Stimulated activated CD4-positive, alpha-beta T cell treated with anti-CD3 and anti-CD28 coated beads, Interleukin-2, amount 100 ng/mL, for 48 hours (primary cell): Measurements from ENCODE around the gene ADARB2.
"Not testable (repeated sequence)": the region's sequence is repeated elsewhere in the genome, so short reads cannot be mapped to it uniquely, and the experiment has no call there.

ENCODE experiments used
- DNase-seq, 2 donors: peaks; one replicate each; pipeline ENCODE4 v3.0.0-alpha.2; 2020

Gene ADARB2

DNA sequence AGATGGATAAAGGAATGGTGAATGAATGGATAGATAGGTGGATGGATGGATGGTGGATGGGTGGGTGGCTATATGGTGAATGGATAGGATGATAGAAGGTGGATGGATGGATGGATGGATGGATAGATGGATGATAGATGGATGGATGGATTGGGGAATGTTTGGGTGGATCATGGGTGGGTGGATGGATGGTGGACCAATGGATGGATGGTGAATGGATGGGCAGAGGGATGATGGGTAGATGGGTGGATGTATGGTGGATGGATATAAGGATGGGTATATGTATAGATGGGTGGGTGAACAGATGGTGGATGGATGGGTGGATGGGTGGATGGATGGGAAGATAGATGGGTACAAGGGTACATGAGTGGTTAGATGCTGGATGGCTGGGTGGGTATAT is 322.4 kb downstream of the ADARB2 start:
- no peak for DNase-seq

DNA sequence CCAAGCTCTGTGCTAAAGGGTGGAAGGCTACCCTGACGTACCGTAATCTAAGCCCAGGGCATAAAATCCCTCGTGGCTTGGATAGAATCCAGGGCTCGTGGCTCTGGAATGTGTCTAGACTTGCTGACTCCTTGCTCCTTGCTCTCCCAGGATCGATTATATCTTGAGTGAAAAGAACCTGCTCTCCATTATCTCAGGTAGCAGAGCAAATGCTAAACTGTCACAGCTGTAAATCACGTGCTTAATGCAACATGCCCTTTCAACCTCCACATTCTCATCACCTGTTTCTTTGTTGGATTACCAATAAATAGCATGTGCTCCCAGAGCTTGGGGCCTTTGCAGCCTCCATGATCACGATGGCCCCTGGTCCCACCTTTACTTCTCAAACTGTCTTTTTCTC is 323.0 kb downstream of the ADARB2 start:
- not testable (repeated sequence) for DNase-seq

DNA sequence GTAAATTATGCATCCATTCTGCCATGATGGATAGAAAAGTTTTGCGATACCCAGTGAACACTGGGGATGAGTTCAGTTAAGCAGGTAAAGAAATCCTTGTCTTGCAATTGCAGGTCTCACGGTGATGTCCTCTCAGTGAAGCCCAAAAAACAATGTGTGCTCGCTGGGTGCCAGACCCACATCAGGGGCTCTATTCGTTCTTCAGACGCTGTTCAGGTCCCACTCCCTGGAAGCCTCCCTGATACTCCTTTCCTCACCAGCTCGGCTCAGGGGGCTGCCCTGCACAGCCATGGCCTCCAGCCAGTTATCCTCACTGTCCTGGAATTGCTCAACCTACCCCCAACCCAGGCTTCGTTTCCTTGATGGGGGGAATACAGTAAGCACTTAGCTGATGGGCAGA is 323.5 kb downstream of the ADARB2 start:
- no peak for DNase-seq

DNA sequence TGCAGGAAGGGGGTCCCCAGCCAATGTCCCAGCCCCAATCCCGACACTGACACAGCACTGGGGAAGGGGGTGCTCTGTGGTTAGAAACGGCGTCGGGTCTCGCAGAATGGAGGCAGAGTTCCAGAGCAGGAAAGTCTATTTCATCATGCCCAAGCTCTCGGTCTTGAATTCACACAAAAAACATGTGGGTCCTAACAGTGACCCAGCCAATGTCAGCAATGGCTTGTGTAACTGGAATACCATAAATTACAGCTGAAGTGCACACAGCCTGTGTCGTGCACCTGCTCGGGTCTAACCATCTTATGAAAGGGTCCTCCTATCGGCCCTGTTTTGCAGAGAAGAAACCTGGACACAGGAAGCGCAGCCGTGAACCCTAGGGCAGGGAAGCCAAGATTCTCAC is 324.1 kb downstream of the ADARB2 start:
- DNase-seq, result no peak

DNA sequence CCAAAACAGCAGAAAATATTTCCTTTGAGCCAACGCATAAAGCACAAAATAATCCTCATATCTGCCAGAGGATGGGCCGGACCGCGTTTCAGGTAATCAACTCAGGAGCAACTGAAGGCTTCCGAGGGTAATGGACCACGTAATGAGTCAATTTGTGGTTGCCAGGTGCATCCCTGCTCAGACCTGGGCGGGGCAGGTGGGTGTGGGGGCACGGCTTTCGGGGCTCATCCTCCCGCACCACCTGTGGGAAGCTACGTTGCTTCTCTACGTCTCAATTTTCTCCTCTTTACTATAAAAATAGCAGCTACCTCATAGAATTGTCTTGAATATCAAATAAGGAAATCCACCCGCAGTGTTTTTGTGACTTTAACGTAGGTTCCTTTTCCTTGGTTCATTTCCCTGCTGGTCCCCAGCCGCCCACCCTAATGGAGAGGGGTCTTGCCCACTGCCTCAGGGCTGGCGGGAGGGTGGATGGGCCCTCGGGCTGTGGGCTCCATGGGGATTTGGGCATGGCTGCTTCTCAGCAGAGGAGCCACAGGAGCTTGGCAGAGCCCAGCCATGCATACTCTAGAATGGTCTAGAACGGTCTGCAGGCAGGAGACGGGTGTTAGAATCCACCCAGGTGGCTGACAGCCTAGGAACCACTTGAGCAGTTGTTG is 324.7 kb downstream of the ADARB2 start:
- no peak for DNase-seq

DNA sequence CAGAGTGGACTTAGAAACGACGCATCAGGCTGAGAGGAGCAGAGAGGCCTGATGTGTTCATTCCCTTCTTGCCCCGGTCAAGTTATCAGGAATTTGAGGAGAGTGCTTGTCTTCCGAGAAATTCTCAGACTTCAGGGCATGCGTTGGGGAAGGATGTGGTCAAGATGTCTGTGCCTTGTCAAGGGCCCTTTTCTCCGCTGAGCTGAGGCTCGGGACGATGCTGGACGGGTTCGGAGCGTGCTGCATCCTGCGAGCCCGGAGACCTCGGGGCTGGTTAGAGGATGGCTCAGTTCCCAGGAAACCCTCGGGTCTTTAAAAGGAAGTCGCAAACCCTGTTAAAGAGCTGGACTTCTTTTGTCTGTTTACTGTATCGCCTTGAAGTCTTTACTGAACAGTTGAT is 325.4 kb downstream of the ADARB2 start:
- DNase-seq, result no peak

DNA sequence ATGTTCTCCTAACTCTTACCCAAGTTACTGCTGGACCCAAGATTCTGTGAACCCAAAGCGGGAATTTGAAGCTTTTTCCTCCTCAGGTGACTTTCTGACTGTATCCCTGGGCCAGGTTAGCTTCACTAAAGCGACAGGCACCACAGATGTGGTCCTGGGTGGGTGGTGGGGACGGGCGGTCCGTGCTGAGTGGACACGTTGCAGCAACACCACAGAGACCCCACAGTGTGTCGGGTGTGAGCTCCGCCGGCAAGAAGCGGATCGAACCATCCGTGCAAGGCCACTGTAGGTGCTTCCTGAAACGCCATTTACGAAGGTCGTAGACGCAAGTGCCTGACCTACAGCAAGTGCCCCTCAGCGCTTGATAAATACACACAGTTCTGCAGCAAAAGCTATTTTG is 325.9 kb downstream of the ADARB2 start:
- DNase-seq, result no peak

DNA sequence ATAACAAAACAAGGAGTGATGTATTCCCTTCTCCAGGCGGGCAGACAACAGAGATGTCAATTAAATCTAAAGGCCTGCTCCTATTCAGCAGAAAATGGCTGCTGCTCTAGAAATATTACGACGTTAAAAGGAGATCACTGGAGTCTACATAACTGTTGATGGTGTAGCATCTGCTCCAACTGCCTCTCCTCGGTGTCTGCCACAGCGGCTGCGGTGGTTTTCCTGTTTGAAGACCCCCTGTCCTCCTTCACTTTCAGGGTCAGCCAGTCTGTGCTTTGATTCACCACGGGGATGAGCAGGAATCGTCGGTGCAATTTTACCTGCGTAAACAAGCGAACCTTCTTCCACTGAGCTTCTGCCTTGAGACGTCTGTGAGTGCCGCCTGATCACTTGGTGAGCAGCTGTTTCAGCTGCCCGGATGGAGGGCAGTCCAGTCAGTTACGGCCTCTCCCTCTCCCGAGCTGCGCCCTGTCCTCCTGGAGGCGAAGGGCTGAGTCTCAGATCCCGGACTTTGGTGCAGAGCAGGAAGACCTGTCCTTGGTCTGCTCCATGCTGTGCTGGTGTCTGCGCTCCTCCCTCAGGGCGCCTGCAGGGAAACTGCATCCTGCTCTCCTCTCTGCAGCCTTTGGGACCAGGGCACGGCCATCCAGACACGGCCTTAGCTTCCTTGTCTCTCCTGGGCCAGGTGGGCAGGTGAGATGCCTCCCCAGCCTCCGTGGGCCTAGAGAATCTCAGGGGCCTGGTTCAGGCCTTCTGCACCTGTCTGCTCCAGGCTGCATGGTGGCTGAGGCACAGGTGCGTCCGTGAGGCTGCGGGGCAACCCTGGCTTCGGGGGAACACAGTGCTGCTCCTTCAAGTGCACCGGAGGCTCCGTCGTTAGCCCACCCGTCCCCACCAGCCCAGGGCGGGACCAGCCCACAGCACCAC is 326.6 kb downstream of the ADARB2 start:
- DNase-seq, result no peak

DNA sequence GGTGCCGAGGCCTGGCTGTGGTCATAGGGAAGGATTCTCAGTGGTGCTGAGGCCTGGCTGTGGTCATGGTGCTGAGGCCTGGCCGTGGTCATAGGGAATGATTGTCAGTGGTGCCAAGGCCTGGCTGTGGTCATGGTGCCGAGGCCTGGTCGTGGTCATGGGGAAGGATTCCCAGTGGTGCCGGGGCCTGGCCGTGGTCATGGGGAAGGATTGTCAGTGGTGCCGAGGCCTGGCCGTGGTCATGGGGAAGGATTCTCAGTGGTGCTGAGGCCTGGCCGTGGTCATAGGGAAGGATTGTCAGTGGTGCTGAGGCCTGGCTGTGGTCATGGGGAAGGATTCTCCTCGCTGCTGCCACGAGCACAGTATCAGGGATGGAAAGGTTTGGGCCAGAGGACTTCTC is 327.3 kb downstream of the ADARB2 start:
- no peak for DNase-seq

DNA sequence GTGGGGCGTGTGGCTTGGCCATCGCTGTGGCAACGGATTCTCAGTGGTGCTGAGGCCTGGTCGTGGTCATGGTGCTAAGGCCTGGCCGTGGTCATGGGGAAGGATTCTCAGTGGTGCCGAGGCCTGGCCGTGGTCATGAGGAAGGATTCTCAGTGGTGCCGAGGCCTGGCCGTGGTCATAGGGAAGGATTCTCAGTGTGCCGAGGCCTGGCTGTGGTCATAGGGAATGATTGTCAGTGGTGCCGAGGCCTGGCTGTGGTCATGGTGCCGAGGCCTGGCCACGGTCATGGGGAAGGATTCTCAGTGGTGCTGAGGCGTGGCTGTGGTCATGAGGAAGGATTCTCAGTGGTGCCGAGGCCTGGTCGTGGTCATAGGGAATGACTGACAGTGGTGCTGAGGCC is 327.9 kb downstream of the ADARB2 start:
- DNase-seq, result no peak

DNA sequence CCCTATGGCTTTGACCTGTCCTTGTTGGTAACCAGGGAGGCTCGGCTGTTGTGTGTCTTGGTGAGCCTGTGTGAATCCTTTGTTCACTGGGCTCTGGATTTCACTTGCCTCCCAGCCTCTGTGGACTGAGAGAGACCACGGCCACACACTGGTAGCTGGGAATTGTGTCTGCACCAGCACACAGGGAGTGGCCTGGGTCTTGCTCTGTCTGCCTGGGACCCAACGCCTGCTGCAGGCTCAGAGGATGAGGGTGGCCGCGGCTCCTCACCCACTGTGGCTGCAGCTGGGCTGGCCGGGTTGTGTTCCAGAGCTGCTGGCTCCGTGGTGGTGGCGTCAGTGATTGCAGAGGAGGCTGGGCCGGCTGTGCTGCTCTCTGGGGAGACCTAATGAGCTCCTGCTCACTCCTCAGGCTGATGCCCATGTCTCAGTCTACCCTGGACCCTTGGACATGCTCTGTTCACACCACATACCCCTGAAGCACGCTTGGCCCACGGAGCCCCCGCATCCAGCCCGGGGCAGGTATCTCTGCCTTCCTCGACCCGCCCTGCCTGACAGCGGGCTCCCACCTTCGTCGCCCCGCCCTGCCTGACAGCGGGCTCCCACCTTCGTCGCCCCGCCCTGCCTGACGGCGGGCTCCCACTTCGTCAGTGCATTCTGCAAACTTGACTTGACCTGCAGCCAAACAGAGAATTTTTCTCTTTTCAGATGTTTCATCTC is 328.5 kb downstream of the ADARB2 start:
- DNase-seq, result no peak

DNA sequence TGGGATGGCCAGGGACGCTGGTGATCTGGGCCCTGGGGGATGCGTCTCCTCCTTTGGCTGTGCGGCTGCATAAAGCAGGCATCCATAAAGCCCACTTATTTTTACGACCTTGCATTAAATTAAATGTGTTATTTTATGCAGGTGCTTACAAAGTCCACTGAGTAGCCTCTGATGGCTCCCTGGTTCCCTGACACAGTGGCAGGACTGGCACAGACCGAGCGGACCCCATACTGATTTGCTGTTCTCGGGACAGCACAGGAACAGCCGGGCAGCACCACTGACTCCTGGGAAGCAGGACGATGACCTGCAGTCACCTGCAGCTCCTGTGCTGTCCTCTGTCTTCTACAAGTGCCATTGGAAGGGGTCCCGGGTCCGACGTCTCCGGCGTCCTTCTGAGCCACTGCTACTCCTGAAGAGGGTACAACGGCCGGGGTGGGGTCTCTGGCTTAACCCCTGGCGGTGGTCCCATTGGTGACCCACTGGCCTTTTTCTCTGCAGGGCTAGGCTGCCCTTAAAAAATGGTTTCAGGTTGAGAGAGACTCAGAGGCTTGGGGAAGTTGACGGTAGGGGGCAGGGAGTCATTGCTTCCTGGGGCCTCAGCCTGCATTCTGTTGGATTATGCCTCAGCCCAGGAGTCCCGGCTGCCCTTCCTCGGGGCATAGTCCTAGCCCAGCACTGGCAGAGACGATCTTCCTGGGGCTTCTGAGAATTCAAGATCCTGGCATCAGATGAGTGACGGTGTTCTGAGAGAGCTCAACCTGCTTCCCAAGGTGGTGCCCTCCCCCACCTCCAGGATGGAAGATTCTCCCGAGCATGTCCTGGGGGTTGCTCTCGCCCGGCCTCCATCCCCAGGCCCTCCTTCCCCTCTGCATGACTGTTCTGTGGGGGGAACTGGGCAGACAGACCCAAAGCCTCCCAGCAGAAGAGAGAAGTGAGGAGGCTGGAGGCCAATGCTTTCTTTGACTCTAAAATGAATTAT is 330.1 kb downstream of the ADARB2 start:
- DNase-seq, result no peak

DNA sequence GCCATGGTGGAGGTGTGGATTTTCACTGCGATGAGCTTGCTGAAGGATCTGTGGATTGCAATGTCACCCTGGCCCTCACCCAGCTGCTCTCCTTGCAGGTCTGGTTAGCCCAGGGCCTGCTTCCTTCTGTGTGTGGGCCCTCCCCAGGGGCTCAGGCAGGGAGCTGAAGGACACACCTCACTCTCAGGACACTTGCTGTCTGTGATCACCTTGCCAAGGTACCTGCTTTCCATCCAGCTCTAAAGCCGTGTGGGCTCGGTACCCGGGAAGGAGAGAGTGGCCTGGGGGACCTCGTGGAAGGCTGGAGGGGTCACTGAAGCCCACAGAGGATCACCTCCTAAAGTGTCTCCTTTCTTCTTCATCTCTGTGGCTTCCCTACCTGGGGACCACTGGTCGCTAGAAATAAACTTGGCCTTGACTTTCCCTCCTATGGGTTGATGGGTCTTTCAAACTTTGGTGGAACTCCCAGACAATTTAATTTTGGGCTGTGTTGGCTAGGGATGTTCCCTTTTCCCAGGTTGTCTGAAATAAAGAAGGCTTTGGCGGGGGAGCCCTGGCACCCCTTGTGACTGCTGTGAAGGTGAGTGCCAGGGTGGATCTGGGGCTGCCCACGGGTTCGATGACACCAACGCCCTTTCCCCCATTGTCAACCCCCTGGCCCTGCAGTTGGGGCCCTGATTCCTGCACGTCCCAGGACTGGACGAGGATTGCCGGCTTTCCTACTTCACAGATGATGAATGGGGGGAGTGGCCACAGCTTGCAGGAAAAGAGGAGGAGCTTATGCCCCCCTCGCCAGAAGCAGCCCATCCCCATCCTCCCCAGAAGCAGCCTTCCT is 331.0 kb downstream of the ADARB2 start:
- no peak for DNase-seq

DNA sequence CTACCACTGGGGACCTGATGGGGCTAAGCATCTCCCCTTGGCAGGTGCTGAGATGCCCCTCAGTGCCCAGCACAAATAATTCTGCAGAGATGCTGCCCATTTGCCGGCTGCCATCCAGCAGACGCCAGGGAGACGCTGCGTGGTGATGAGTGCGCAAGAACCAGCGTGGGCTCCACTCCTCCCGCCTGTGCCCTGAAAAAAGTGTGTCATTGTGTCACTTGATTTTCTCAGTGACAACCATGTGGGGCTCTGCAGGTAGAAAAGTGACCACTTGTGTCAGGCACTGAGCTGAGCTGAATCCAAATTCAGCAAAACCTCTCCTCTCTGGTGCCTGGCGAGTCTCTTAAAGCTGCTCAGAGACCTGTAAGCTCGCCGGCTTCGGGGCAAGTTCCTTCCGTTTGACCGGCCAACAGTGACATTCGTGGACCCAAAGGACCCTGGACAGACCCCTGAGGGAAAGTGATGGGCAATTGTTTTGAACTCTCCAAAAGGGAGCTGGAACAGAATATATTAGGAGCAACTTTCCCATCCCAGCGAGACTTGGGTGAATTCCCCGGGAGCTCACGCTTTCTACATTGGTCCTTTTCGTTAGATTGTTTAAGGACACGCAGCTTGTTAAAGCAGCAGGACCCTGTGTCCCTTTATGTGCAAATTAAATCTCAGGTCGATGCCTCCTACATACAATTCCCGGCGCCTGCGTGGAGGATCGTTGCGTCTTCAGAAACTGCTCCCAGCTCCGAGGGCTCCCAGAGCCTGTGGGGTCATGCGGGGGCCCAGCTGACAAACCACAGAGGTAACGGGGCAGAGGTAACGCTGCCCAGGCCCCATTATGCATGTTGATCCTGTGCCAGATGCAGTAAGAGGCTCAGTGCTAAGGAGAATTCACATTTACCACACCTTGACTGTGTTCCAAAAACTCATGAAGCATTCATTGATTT is 332.7 kb downstream of the ADARB2 start:
- no peak for DNase-seq

DNA sequence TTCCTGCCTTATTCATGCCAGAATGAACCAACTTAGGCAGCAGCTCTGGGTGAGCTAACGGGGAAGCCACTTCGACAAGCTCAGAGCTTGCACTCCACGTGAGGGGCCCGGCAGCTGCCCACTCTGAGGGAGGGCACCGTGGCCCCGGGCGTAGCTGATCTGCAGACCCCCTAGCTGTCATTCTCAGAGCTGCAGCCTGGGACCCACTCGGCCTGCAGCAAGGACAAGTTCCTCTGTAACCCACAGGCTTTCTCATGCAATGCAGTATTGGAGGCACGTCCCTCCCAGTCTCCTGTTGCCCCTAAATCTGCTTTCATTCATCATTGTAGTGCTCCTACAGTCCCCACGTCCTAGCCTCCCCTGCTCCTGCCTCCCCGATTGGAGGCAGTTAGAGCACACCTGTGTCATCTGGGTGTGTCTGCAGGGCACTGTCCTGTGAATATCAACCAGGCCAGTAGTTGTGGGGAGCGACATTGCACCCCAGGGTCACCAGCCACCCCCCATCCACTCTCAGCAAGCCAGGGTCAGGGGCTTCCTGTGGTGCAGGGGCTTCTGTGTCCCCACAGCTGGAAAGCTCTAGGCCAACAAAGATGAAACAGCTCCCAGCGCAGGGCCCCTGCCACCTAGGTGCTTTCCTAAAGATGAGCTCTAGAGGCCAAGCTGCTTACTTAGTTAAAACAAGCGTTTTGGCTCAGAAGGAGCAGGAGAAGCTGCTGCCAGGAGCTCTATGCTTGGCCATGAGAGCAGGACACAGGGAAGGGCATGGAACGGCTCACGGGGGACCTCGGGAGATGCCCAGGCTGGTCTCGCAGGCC is 333.6 kb downstream of the ADARB2 start:
- no peak for DNase-seq

DNA sequence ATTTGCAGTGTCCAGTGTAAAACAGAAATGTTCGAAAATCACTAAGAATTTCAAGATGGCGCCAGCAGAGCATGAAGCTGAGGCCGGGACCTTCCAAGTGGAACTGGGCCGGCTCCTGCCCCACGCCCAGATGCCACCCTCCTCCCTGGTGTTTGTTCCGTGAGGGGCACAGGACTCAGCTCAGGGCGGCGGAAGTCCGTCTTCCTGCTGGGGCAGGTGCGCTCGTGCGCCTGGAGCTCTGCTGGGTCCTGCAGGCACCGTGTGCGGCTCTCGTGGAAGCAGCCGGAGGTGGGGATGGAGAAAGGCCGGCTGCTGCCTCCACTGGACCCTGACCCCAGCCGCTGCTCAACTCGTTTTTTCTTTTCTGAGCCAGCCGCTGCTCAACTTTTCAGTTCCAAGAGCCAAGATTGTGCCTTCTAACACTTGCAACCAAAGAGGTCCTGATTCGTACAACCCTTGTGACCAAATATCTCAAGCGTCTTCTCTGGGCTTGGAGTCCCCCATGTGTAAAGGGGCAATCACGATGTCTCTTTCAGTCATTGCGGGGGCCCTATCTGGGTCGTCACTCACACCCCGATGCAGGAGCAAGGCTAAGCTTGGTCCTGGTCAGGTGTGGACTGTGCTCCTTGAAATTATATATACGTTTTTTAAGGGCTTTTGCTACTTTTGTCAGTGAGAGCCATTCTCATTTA is 334.4 kb downstream of the ADARB2 start:
- DNase-seq, result no peak

DNA sequence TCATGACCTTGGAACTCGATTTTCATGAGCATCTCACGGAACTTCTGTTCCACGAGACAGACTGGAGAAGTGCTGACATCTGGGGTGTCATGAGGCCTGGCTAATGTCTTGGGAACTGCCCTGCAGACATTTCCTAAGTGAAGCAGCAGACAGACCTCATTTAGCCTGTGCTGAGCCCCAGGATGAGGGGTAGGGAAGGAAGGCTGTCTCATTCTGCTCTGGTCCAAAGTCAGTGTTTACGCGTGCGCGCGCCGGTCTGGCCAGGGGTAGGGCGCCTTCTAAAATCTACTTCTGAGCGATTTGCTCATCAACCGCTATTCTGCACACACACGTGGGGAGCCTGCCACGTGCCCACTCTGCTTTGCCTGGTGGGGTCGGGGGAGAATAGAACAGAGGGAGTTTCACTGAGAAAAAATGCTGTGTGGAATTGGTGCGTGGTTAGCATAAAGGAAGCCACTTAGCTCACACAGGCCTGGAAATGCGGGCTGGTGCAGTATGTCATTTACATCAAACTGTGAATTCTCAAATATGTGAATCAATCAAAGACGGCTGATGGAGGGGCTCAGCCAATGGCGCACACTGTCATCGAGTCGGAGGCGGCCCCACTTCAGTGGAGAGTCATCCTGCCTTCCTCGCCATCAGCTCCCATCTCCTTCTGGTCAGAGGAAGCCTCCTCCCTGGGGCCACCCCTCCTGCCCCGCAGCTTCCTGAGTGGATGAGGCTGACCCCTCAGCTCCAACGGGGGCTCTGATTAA is 335.1 kb downstream of the ADARB2 start:
- no peak for DNase-seq
